ENCODE data around the gene MTA2.

MTA2 gene

GRCh38 chr11:62603776-62604299 is 2.2 kb upstream of the MTA2 start:
- TF ChIP-seq EZH2 (IDR thresholded peaks at IDR 0.05; ENCODE audit: borderline replicate concordance, low read length) (no peak), CTCF (IDR thresholded peaks at IDR 0.05; ENCODE audit: low read length) (no peak)
- H3K4me1 ChIP-seq (ENCODE audit: insufficient read depth, low read length, severe bottlenecking): peaks cover 35% of the 10 kb centered on the region
- no peaks in the 10 kb centered on the region for H3F3A ChIP-seq (ENCODE audit: insufficient read depth, low read length)
- H3K27ac ChIP-seq (ENCODE audit: low read depth, low read length, poor library complexity, severe bottlenecking): no peak overlapping the region
- H3K27me3 ChIP-seq (ENCODE audit: insufficient read depth, low read length): no peaks in the 10 kb centered on the region
- H3K4me2 ChIP-seq (ENCODE audit: low read length): no peak overlapping the region
- H3K9me3 ChIP-seq (ENCODE audit: low read length): no peaks in the 10 kb centered on the region
- H3K36me3 ChIP-seq (ENCODE audit: insufficient read depth, low read length): peaks cover 68% of the 10 kb centered on the region
- no peaks in the 10 kb centered on the region for H3K9me2 ChIP-seq (ENCODE audit: low read depth, low read length)
- H4K20me1 ChIP-seq (ENCODE audit: insufficient read depth, low read length): no peaks in the 10 kb centered on the region
- H2AFZ ChIP-seq (ENCODE audit: low read length): no peak overlapping the region
- no peak overlapping the region for H3K4me3 ChIP-seq (ENCODE audit: low read depth, low read length, poor library complexity, severe bottlenecking)
- H3K9ac ChIP-seq (ENCODE audit: low read length): no peak overlapping the region
- H3K79me2 ChIP-seq (ENCODE audit: insufficient read depth, low read length): peaks cover 21% of the 10 kb centered on the region

GRCh38 chr11:62603072-62603408 is 1.4 kb upstream of the MTA2 start:
- Histone ChIP-seq H3K79me2 (ENCODE audit: insufficient read depth, low read length) (peaks cover 27% of the 10 kb centered on the region), H3K9ac (ENCODE audit: low read length) (no peak overlapping the region), H3K4me2 (ENCODE audit: low read length) (no peak overlapping the region), H3K4me3 (ENCODE audit: low read depth, low read length, poor library complexity, severe bottlenecking) (no peak overlapping the region), H3K9me2 (ENCODE audit: low read depth, low read length) (no peaks in the 10 kb centered on the region), H3F3A (ENCODE audit: insufficient read depth, low read length) (no peaks in the 10 kb centered on the region), H3K4me1 (ENCODE audit: insufficient read depth, low read length, severe bottlenecking) (peaks cover 39% of the 10 kb centered on the region), H4K20me1 (ENCODE audit: insufficient read depth, low read length) (no peaks in the 10 kb centered on the region), H3K9me3 (ENCODE audit: low read length) (no peaks in the 10 kb centered on the region), H3K27me3 (ENCODE audit: insufficient read depth, low read length) (no peaks in the 10 kb centered on the region), H3K36me3 (ENCODE audit: insufficient read depth, low read length) (peaks cover 76% of the 10 kb centered on the region), H2AFZ (ENCODE audit: low read length) (no peak overlapping the region), H3K27ac (ENCODE audit: low read depth, low read length, poor library complexity, severe bottlenecking) (no peak overlapping the region)
- no peak for TF ChIP-seq EZH2 (IDR thresholded peaks at IDR 0.05; ENCODE audit: borderline replicate concordance, low read length)
- TF ChIP-seq CTCF (IDR thresholded peaks at IDR 0.05; ENCODE audit: low read length): no peak

- no peaks in the 10 kb centered on the region for H4K20me1 ChIP-seq (ENCODE audit: insufficient read depth, low read length)
- H3K4me2 ChIP-seq (ENCODE audit: low read length): peak overlapping the region; percentile 37
- H2AFZ ChIP-seq (ENCODE audit: low read length): no peak overlapping the region
- H3K27me3 ChIP-seq (ENCODE audit: insufficient read depth, low read length): no peaks in the 10 kb centered on the region
- TF ChIP-seq CTCF (IDR thresholded peaks at IDR 0.05; ENCODE audit: low read length): no peak
- no peak for TF ChIP-seq EZH2 (IDR thresholded peaks at IDR 0.05; ENCODE audit: borderline replicate concordance, low read length)
- H3K9ac ChIP-seq (ENCODE audit: low read length): no peak overlapping the region; the same call in 1 of the 2 replicates
- H3F3A ChIP-seq (ENCODE audit: insufficient read depth, low read length): no peaks in the 10 kb centered on the region
- H3K9me2 ChIP-seq (ENCODE audit: low read depth, low read length): no peaks in the 10 kb centered on the region
- H3K36me3 ChIP-seq (ENCODE audit: insufficient read depth, low read length): peaks cover 82% of the 10 kb centered on the region
- peak overlapping the region; percentile 34 for H3K4me3 ChIP-seq (ENCODE audit: low read depth, low read length, poor library complexity, severe bottlenecking)
- no peaks in the 10 kb centered on the region for H3K9me3 ChIP-seq (ENCODE audit: low read length)
- H3K79me2 ChIP-seq (ENCODE audit: insufficient read depth, low read length): peaks cover 27% of the 10 kb centered on the region
- peaks cover 33% of the 10 kb centered on the region for H3K4me1 ChIP-seq (ENCODE audit: insufficient read depth, low read length, severe bottlenecking)
- peak overlapping the region; percentile 63 for H3K27ac ChIP-seq (ENCODE audit: low read depth, low read length, poor library complexity, severe bottlenecking)
Measured at GRCh38 chr11:62602141-62603071, 741 bp upstream of the MTA2 start.
